PC-9 (cell line): ENCODE data around the gene BCKDHB. TPM values are rescaled to one million over a fixed set of nuclear protein-coding genes. Genes with fewer than 3 reads are reported as not detected.

ENCODE experiments used
- BruUV-seq: library from RNA; stranded (reverse); fragments of 400-500 nt; replicated peaks from 2 replicates; lab custom pipeline; 2021; lab: Mats Ljungman, UMichigan
- CTCF ChIA-PET: fragments of 300-600 bp; sonication (Branson Sonifier 250); formaldehyde crosslinking; loops from one replicate; lab custom pipeline; 2022; ENCODE audit warnings: antibody characterized with exemption; lab: Charles Lee
- POLR2A ChIA-PET: fragments of 300-600 bp; sonication (Branson Sonifier 250); formaldehyde crosslinking; loops from one replicate; lab custom pipeline; 2022; ENCODE audit warnings: antibody characterized with exemption; ENCODE audit not compliant: unreplicated experiment; lab: Charles Lee
- DNase-seq, 2 experiments: peaks; one replicate each; pipeline versions ENCODE4 v3.0.0 to v3.0.0-alpha.2; 2015 to 2022; ENCODE audit warnings: mixed read lengths in 1 of 2
- H2AFZ ChIP-seq: fragments of 200-600 bp; sonication (generic); 2 replicates; pipeline ENCODE4 v1.8.1; 2017; ENCODE audit warnings: antibody characterized with exemption
- H3F3A ChIP-seq: fragments of 200-600 bp; sonication (generic); 2 replicates; pipeline ENCODE4 v1.8.1; 2017; ENCODE audit warnings: antibody characterized with exemption, mild to moderate bottlenecking, low read depth; ENCODE audit not compliant: insufficient read depth
- H3K27ac ChIP-seq: fragments of 200-600 bp; sonication (generic); 2 replicates; pipeline ENCODE4 v1.6.1; 2016; ENCODE audit warnings: mixed run types
- H3K27me3 ChIP-seq: fragments of 200-600 bp; sonication (generic); 2 replicates; pipeline ENCODE4 v1.6.1; 2016; ENCODE audit warnings: low read depth, mixed run types; ENCODE audit not compliant: insufficient read depth
- H3K36me3 ChIP-seq: fragments of 200-600 bp; sonication (generic); 2 replicates; pipeline ENCODE4 v1.6.1; 2016; ENCODE audit warnings: low read depth, mixed run types
- H3K4me1 ChIP-seq: fragments of 200-600 bp; sonication (generic); replicated peaks from 2 replicates; pipeline ENCODE4 v1.6.1; 2016; ENCODE audit warnings: mixed run types; ENCODE audit not compliant: insufficient read depth
- H3K4me2 ChIP-seq: fragments of 200-600 bp; sonication (generic); 2 replicates; pipeline ENCODE4 v1.6.1; 2017; ENCODE audit warnings: mixed run types
- H3K4me3 ChIP-seq: fragments of 200-600 bp; sonication (generic); 2 replicates; pipeline ENCODE4 v1.6.1; 2016; ENCODE audit warnings: mixed run types
- H3K79me2 ChIP-seq: fragments of 200-600 bp; sonication (generic); 2 replicates; pipeline ENCODE4 v1.6.1; 2017; ENCODE audit warnings: low read depth, mixed run types
- H3K9me2 ChIP-seq: fragments of 200-600 bp; sonication (generic); 2 replicates; pipeline ENCODE4 v1.8.1; 2017; ENCODE audit warnings: mild to moderate bottlenecking; ENCODE audit not compliant: insufficient read depth
- H3K9me3 ChIP-seq: fragments of 200-600 bp; sonication (generic); 2 replicates; pipeline ENCODE4 v1.8.1; 2016; ENCODE audit warnings: low read depth; ENCODE audit not compliant: insufficient read depth
- H4K20me1 ChIP-seq: fragments of 200-600 bp; sonication (generic); 2 replicates; pipeline ENCODE4 v1.8.1; 2017; ENCODE audit not compliant: insufficient read depth
- CTCF ChIP-seq: fragments of 200-600 bp; sonication (generic); conservative IDR thresholded peaks from 2 replicates; pipeline ENCODE4 v1.6.1; 2017; ENCODE audit warnings: mixed run types, antibody characterized with exemption, mild to moderate bottlenecking, moderate library complexity
- EZH2 ChIP-seq: fragments of 200-600 bp; sonication (generic); IDR thresholded peaks from 2 replicates; pipeline ENCODE4 v1.8.0; 2017; ENCODE audit warnings: antibody characterized with exemption, low read depth
- intact Hi-C: fragments of 100-400 bp; cut with micrococcal nuclease; formaldehyde crosslinking; loops from one replicate; pipeline ENCODE4 v1.10.0; 2022; ENCODE audit not compliant: unreplicated experiment
- total RNA-seq: library from RNA; stranded (reverse); gene quantifications from 2 replicates; pipeline ENCODE4 v1.2.3, GENCODE V29; 2021

Gene BCKDHB
- total RNA-seq, 1 experiment from 2014 or later = 29.7 TPM

GRCh38 chr6:80179695-80180094 is 73.2 kb downstream of the BCKDHB start:
- H3K4me1 ChIP-seq = peaks cover 27% of the 10 kb centered on the region
- H3K9me2 ChIP-seq = no peaks in the 10 kb centered on the region
- no peak for DNase-seq
- H3K4me3 ChIP-seq = no peak overlapping the region
- H2AFZ ChIP-seq = no peak overlapping the region
- ChIA-PET CTCF (no interaction called here), POLR2A (no interaction called here)
- no peaks in the 10 kb centered on the region for H3K79me2 ChIP-seq
- H4K20me1 ChIP-seq = no peaks in the 10 kb centered on the region
- H3F3A ChIP-seq = peaks cover 9% of the 10 kb centered on the region
- no peaks in the 10 kb centered on the region for H3K9me3 ChIP-seq
- BruUV-seq = no TSS peak
- no peaks in the 10 kb centered on the region for H3K27me3 ChIP-seq
- H3K4me2 ChIP-seq = no peak overlapping the region
- no peaks in the 10 kb centered on the region for H3K36me3 ChIP-seq
- TF ChIP-seq CTCF = no peak
- no peak for TF ChIP-seq EZH2
- intact Hi-C loops = no loop called here
- H3K27ac ChIP-seq = no peak overlapping the region

- Histone ChIP-seq H3F3A (peaks cover 9% of the 10 kb centered on the region), H4K20me1 (no peaks in the 10 kb centered on the region), H3K4me3 (no peak overlapping the region), H3K9me3 (no peaks in the 10 kb centered on the region; the same call in 1 of the 2 replicates), H3K27ac (peak overlapping the region; percentile 84), H3K9me2 (no peaks in the 10 kb centered on the region), H2AFZ (no peak overlapping the region), H3K4me2 (peak overlapping the region; percentile 69), H3K79me2 (no peaks in the 10 kb centered on the region), H3K36me3 (no peaks in the 10 kb centered on the region), H3K4me1 (peaks cover 27% of the 10 kb centered on the region), H3K27me3 (no peaks in the 10 kb centered on the region)
- ChIA-PET CTCF (no interaction called here), POLR2A (interaction anchor here (0.6 to 0.7 kb wide), 3 partner anchors 10 to 1125 kb away, joined by 4 to 7 read pairs (median 6); no protein-coding TSS in a partner anchor)
- no TSS peak for BruUV-seq
- no peak for DNase-seq
- intact Hi-C loops = no loop called here
- TF ChIP-seq EZH2 (no peak), CTCF (no peak)
Observed at GRCh38 chr6:80181352-80182081, 75.0 kb downstream of the BCKDHB start.

GRCh38 chr6:80182308-80182707 is 75.8 kb downstream of the BCKDHB start:
- H3K4me1 ChIP-seq = peaks cover 27% of the 10 kb centered on the region
- no peaks in the 10 kb centered on the region for H4K20me1 ChIP-seq
- peaks cover 9% of the 10 kb centered on the region for H3F3A ChIP-seq
- POLR2A ChIA-PET = interaction anchor here (0.6 kb wide), 1 partner anchor 9 kb away, joined by 7 read pairs; no protein-coding TSS in a partner anchor
- BruUV-seq = no TSS peak
- no peaks in the 10 kb centered on the region for H3K36me3 ChIP-seq
- no peaks in the 10 kb centered on the region for H3K79me2 ChIP-seq
- peak in 1 of 2 experiments; percentile 75 for DNase-seq
- CTCF ChIA-PET = no interaction called here
- peak overlapping the region; percentile 69 for H3K4me2 ChIP-seq
- no peak overlapping the region for H2AFZ ChIP-seq
- no peak overlapping the region for H3K4me3 ChIP-seq
- no peaks in the 10 kb centered on the region for H3K27me3 ChIP-seq
- H3K9me2 ChIP-seq = no peaks in the 10 kb centered on the region
- H3K9me3 ChIP-seq = no peaks in the 10 kb centered on the region; the same call in 1 of the 2 replicates
- TF ChIP-seq CTCF (no peak), EZH2 (no peak)
- intact Hi-C loops = no loop called here
- peak overlapping the region; percentile 84 for H3K27ac ChIP-seq
